GM12878 (cell line): ENCODE data around the gene MRPL21. TPM values are rescaled to one million over a fixed set of nuclear protein-coding genes. Genes with fewer than 3 reads are reported as not detected.

ENCODE experiments used
- ATAC-seq: fragments of 200-7000 bp; cut with Tn5 transposase; 3 replicates; pipeline ENCODE4 v1.9.1; 2020; ENCODE audit warnings: mild to moderate bottlenecking, moderate library complexity
- BruUV-seq: library from RNA; stranded (reverse); fragments of 400-500 nt; replicated peaks from 2 replicates; lab custom pipeline; 2021; lab: Mats Ljungman, UMichigan
- CTCF ChIA-PET: fragments of 300-600 bp; sonication (Branson Sonifier 250); formaldehyde crosslinking; extraction: SDS; loops from one replicate; lab custom pipeline; 2021; ENCODE audit warnings: inconsistent platforms; lab: Yijun Ruan, JAX
- POLR2A ChIA-PET: fragments of 350-600 bp; formaldehyde crosslinking; extraction: SDS; loops from one replicate; lab custom pipeline; 2021; ENCODE audit warnings: inconsistent platforms; lab: Charles Lee
- RAD21 ChIA-PET: fragments of 300-600 bp; sonication (Branson Sonifier 250); formaldehyde crosslinking; loops from one replicate; lab custom pipeline; 2023; ENCODE audit warnings: antibody characterized with exemption; ENCODE audit not compliant: unreplicated experiment; lab: Charles Lee
- SMC1A ChIA-PET: fragments of 300-600 bp; sonication (Branson Sonifier 250); formaldehyde crosslinking; loops from one replicate; lab custom pipeline; 2023; ENCODE audit not compliant: unreplicated experiment, uncharacterized antibody; lab: Charles Lee
- DNase-seq: peaks from one replicate; pipeline ENCODE4 v3.0.0-alpha.2; 2011; ENCODE audit warnings: low read depth, low spot score
- FAIRE-seq: peaks from 3 replicates; lab custom pipeline; 2011; peaks lifted over from hg19 to GRCh38; lab: Jason Lieb, UNC
- H2AFZ ChIP-seq: 2 replicates; pipeline ENCODE4 v1.6.0; 2011; ENCODE audit warnings: low read depth, low read length, control low read depth; ENCODE audit not compliant: control insufficient read depth
- H3K27ac ChIP-seq: 2 replicates; pipeline ENCODE4 v1.5.1; 2011; ENCODE audit warnings: control low read depth; ENCODE audit not compliant: control insufficient read depth, insufficient read depth
- H3K27me3 ChIP-seq, 2 experiments: replicated peaks in 1 of 2; 2 replicates each; pipeline versions ENCODE4 v1.6.0 to v1.6.1; 2011; ENCODE audit warnings: low read length in 1 of 2; ENCODE audit not compliant: control insufficient read depth in 2 of 2, insufficient read depth in 2 of 2
- H3K36me3 ChIP-seq, 2 experiments: 2 replicates each; pipeline ENCODE4 v1.5.1; 2011; ENCODE audit warnings: low read length in 1 of 2; ENCODE audit not compliant: control insufficient read depth in 2 of 2, insufficient read depth in 2 of 2
- H3K4me1 ChIP-seq: 2 replicates; pipeline ENCODE4 v1.6.1; 2011; ENCODE audit warnings: mild to moderate bottlenecking, low read length, moderate library complexity, mixed read lengths; ENCODE audit not compliant: control insufficient read depth, insufficient read depth
- H3K4me2 ChIP-seq: 2 replicates; pipeline ENCODE4 v1.6.0; 2011; ENCODE audit warnings: control low read depth; ENCODE audit not compliant: control insufficient read depth, insufficient read depth
- H3K4me3 ChIP-seq: fragments of 200-600 bp; sonication (generic); 2 replicates; pipeline ENCODE4 v1.5.1; 2016
- H3K79me2 ChIP-seq: 2 replicates; pipeline ENCODE4 v1.6.0; 2011; ENCODE audit warnings: low read length; ENCODE audit not compliant: control insufficient read depth, insufficient read depth
- H3K9ac ChIP-seq: 2 replicates; pipeline ENCODE4 v1.8.0; 2011; ENCODE audit warnings: low read length, control low read depth, mixed read lengths; ENCODE audit not compliant: control insufficient read depth, insufficient read depth
- H3K9me3 ChIP-seq: replicated peaks from 3 replicates; pipeline ENCODE4 v1.5.1; 2011; ENCODE audit warnings: mild to moderate bottlenecking, low read length; ENCODE audit not compliant: control insufficient read depth, insufficient read depth
- H4K20me1 ChIP-seq: 2 replicates; pipeline ENCODE4 v1.6.0; 2011; ENCODE audit not compliant: control insufficient read depth, insufficient read depth
- BCL3 ChIP-seq: IDR thresholded peaks from 2 replicates; pipeline ENCODE4 v1.6.1; 2011; ENCODE audit warnings: borderline replicate concordance, low read depth, mild to moderate bottlenecking, moderate library complexity, low read length; ENCODE audit not compliant: insufficient read depth, poor library complexity, severe bottlenecking
- CREM ChIP-seq: IDR thresholded peaks from 2 replicates; pipeline ENCODE4 v1.6.1; 2014; ENCODE audit warnings: antibody characterized with exemption, low read depth
- CUX1 ChIP-seq: IDR thresholded peaks from 2 replicates; pipeline ENCODE4 v1.6.1; 2012; ENCODE audit warnings: improper control_type of control experiment, low read depth, low read length; ENCODE audit not compliant: insufficient replicate concordance
- SMAD5 ChIP-seq: IDR thresholded peaks from 2 replicates; pipeline ENCODE4 v1.6.1; 2016; ENCODE audit warnings: antibody characterized with exemption, low read depth
- TARDBP ChIP-seq: IDR thresholded peaks from 2 replicates; pipeline ENCODE4 v1.6.1; 2016; ENCODE audit warnings: borderline replicate concordance
- ZBTB11 ChIP-seq: fragments of 450-650 bp; formaldehyde crosslinking; IDR thresholded peaks from 2 replicates; pipeline ENCODE4 v1.5.0; 2022; ENCODE audit warnings: mild to moderate bottlenecking, missing genetic modification characterization
- ZBTB33 ChIP-seq: fragments of 450-650 bp; IDR thresholded peaks from 2 replicates; pipeline ENCODE4 v1.6.1; 2017; ENCODE audit warnings: mild to moderate bottlenecking
- ZNF384 ChIP-seq: IDR thresholded peaks from 2 replicates; pipeline ENCODE4 v1.6.1; 2012; ENCODE audit warnings: low read depth, mild to moderate bottlenecking, low read length, improper control_type of control experiment, borderline replicate concordance
- WGBS: methylation state at CpG from one replicate; pipeline ENCODE4 v1.1.6; 2016; ENCODE audit warnings: low lambda C conversion rate; ENCODE audit not compliant: insufficient replicate concordance, insufficient coverage; ENCODE audit errors: missing lambda C conversion rate; 5-methylcytosine and 5-hydroxymethylcytosine counted together
- in situ Hi-C: fragments of 300-500 bp; cut with MboI; formaldehyde crosslinking; loops from 9 replicates; pipeline ENCODE4 v1.14.3; 2018; ENCODE audit warnings: mixed read lengths
- intact Hi-C: fragments of 100-400 bp; cut with micrococcal nuclease; formaldehyde crosslinking; loops from one replicate; pipeline ENCODE4 v1.14.2; 2022; ENCODE audit not compliant: unreplicated experiment
- polyA plus RNA-seq, 11 experiments: library from polyadenylated mRNA; depleted of rRNA in 4 of 11; unstranded in 6 of 11; stranded (reverse) in 5 of 11; fragments of >200 nt; fragmentation: Nextera tagmentation in 4 of 11; fragmentation: Illumina TruSeq in 1 of 11; extraction: Ambion mirVana in 4 of 11; extraction: Trizol in 1 of 11; gene quantifications; 1 replicate in 1 of 11; 2 replicates in 10 of 11; pipeline versions ENCODE4 v1.2.1 to v1.2.3, GENCODE V29; 2011 to 2016; ENCODE audit warnings: inconsistent platforms in 2 of 11, missing spikeins in 2 of 11, low read depth in 1 of 11
- total RNA-seq, 4 experiments: library from RNA; depleted of rRNA in 3 of 4; stranded (reverse); fragments of >200 nt in 3 of 4; fragmentation: Illumina TruSeq in 1 of 4; extraction: Trizol in 1 of 4; gene quantifications; 2 replicates each; pipeline versions ENCODE4 v1.2.1 to v1.2.3, GENCODE V29; 2013 to 2021

The MRPL21 gene
- total and polyA plus RNA-seq, 10 of the 15 experiments (the other 5 are each of a cell fraction or from before 2014, with no cell fraction given), result 86.6 to 283 (median 130) TPM

- TF ChIP-seq CUX1, result no peak
Observed at GRCh38 chr11:68913188-68913587, 9.6 kb upstream of the MRPL21 start (continued).

GRCh38 chr11:68912254-68912653 lies 8.6 kb upstream of the MRPL21 start:
- in situ Hi-C loops (no loop called here), intact Hi-C loops (no loop called here)
- FAIRE-seq (no peak), ATAC-seq (no peak), DNase-seq (no peak)
- no peak overlapping the region for H3K9ac ChIP-seq
- WGBS, result 97% methylated on average over 5 of the region's 5 CpGs
- POLR2A ChIA-PET, result no interaction called here
- H3K4me2 ChIP-seq, result no peak overlapping the region
- no peaks in the 10 kb centered on the region for H3K9me3 ChIP-seq
- H3K4me1 ChIP-seq, result no peaks in the 10 kb centered on the region
- no peak overlapping the region for H2AFZ ChIP-seq
- BruUV-seq, result no TSS peak
- CTCF ChIA-PET, result no interaction called here
- no peak overlapping the region for H3K27ac ChIP-seq
- TF ChIP-seq BCL3 (no peak), SMAD5 (no peak), CREM (no peak), TARDBP (no peak), ZBTB33 (no peak), ZNF384 (no peak), ZBTB11 (CRISPR knock-in tag) (no peak)
- RAD21 ChIA-PET, result no interaction called here
- no peaks in the 10 kb centered on the region; the same call in 1 of the 2 replicates for H3K79me2 ChIP-seq
- H3K36me3 ChIP-seq, result peaks cover 4 to 16% of the 10 kb centered on the region in 2 experiments
- no peak overlapping the region for H3K4me3 ChIP-seq
- no peaks in the 10 kb centered on the region for H4K20me1 ChIP-seq
- H3K27me3 ChIP-seq, result no peaks in the 10 kb centered on the region
- SMC1A ChIA-PET, result no interaction called here
